ENCODE measurements around the gene ZNHIT6.
"Not testable (repeated sequence)": the region's sequence is repeated elsewhere in the genome, so short reads cannot be mapped to it uniquely, and the experiment has no call there.

Gene ZNHIT6

GRCh38 chr1:85707990-85708828 is at the start of gene ZNHIT6:
TSS of gene ZNHIT6 (minus strand) at chr1:85708433. CDS start at chr1:85708284, 149 bp downstream.
- DNase-seq (ENCODE audit: low spot score) = peak; percentile 94

- DNase-seq (ENCODE audit: low spot score) = no peak
Measured at GRCh38 chr1:85756864-85757263, 48.6 kb upstream of the ZNHIT6 start.

GRCh38 chr1:85748120-85748519 is 39.9 kb upstream of the ZNHIT6 start:
- no peak for DNase-seq (ENCODE audit: low spot score)

- no peak for DNase-seq (ENCODE audit: low spot score)
Measured at GRCh38 chr1:85746777-85747176, 38.5 kb upstream of the ZNHIT6 start.

GRCh38 chr1:85743814-85744213 is 35.6 kb upstream of the ZNHIT6 start:
- no peak for DNase-seq (ENCODE audit: low spot score)

GRCh38 chr1:85734931-85735330 is 26.7 kb upstream of the ZNHIT6 start:
- DNase-seq (ENCODE audit: low spot score) = no peak

GRCh38 chr1:85718678-85719340 is 10.6 kb upstream of the ZNHIT6 start:
- DNase-seq (ENCODE audit: low spot score) = no peak

- not testable (repeated sequence) for DNase-seq (ENCODE audit: low spot score)
Measured at GRCh38 chr1:85714418-85715114, 6.3 kb upstream of the ZNHIT6 start.

- no peak for DNase-seq (ENCODE audit: low spot score)
Measured at GRCh38 chr1:85708829-85709227, 595 bp upstream of the ZNHIT6 start.

- DNase-seq (ENCODE audit: low spot score) = no peak
Measured at GRCh38 chr1:85707267-85707989, 805 bp downstream of the ZNHIT6 start.

- DNase-seq (ENCODE audit: low spot score) = no peak
Measured at GRCh38 chr1:85705940-85706339, 2.3 kb downstream of the ZNHIT6 start.

GRCh38 chr1:85700422-85700821 is 7.8 kb downstream of the ZNHIT6 start:
- DNase-seq (ENCODE audit: low spot score) = no peak

- no peak for DNase-seq (ENCODE audit: low spot score)
Measured at GRCh38 chr1:85697895-85698294, 10.3 kb downstream of the ZNHIT6 start.

- peak; percentile 52 for DNase-seq (ENCODE audit: low spot score)
Measured at GRCh38 chr1:85692730-85693314, 15.4 kb downstream of the ZNHIT6 start.

- no peak for DNase-seq (ENCODE audit: low spot score)
Measured at GRCh38 chr1:85689775-85690404, 18.3 kb downstream of the ZNHIT6 start.

GRCh38 chr1:85683292-85684025 is 24.8 kb downstream of the ZNHIT6 start:
- peak; percentile 20 for DNase-seq (ENCODE audit: low spot score)

GRCh38 chr1:85681087-85681486 is 27.1 kb downstream of the ZNHIT6 start:
- peak; percentile 26 for DNase-seq (ENCODE audit: low spot score)

GRCh38 chr1:85678193-85678592 is 30.0 kb downstream of the ZNHIT6 start:
- no peak for DNase-seq (ENCODE audit: low spot score)

- DNase-seq (ENCODE audit: low spot score) = no peak
Measured at GRCh38 chr1:85677656-85678055, 30.6 kb downstream of the ZNHIT6 start.

- DNase-seq (ENCODE audit: low spot score) = no peak
Measured at GRCh38 chr1:85672031-85672660, 36.1 kb downstream of the ZNHIT6 start.

All from GM03348 (cell line).